HepG2 (cell line): ENCODE measurements around the gene MORN1. TPM values are rescaled to one million over a fixed set of nuclear protein-coding genes. Genes with fewer than 3 reads are reported as not detected.

Source experiments
- ATAC-seq: fragments of 200-7000 bp; cut with Tn5 transposase; 3 replicates; pipeline ENCODE4 v1.9.1; 2020; ENCODE audit warnings: mild to moderate bottlenecking, moderate library complexity
- BruUV-seq: library from RNA; stranded (reverse); fragments of 400-500 nt; replicated peaks from 2 replicates; lab custom pipeline; 2021; lab: Mats Ljungman, UMichigan
- CTCF ChIA-PET: fragments of 300-600 bp; formaldehyde crosslinking; extraction: SDS; loops from one replicate; lab custom pipeline; 2021; ENCODE audit warnings: low total read pairs, inconsistent platforms, low intra/inter-chr PET ratio; lab: Yijun Ruan, JAX
- POLR2A ChIA-PET: fragments of 350-600 bp; sonication (Branson Sonifier 250); formaldehyde crosslinking; loops from one replicate; lab custom pipeline; 2020; ENCODE audit warnings: antibody characterized with exemption, inconsistent platforms; lab: Yijun Ruan, JAX
- DNase-seq: peaks from one replicate; pipeline ENCODE4 v3.0.0-alpha.2; 2015; ENCODE audit warnings: low spot score
- FAIRE-seq: peaks from 3 replicates; lab custom pipeline; 2011; peaks lifted over from hg19 to GRCh38; lab: Jason Lieb, UNC
- H2AFZ ChIP-seq: one replicate; pipeline ENCODE4 v1.6.1; 2011; ENCODE audit warnings: low read length, inconsistent platforms
- H3K27ac ChIP-seq: fragments of 300-600 bp; 3 replicates; pipeline ENCODE4 v1.8.0; 2011; ENCODE audit warnings: mixed run types, mild to moderate bottlenecking, mixed read lengths, low read length, inconsistent platforms; ENCODE audit not compliant: insufficient read depth; ENCODE audit errors: extremely low read length
- H3K27me3 ChIP-seq, 2 experiments: fragments of 200-600 bp in 1 of 2; 2 replicates in 1 of 2; 3 replicates in 1 of 2; pipeline versions ENCODE4 v1.6.0 to v1.8.0; 2011; ENCODE audit warnings: low read length in 2 of 2, mild to moderate bottlenecking in 2 of 2, moderate library complexity in 2 of 2, inconsistent platforms in 1 of 2; ENCODE audit not compliant: insufficient read depth in 2 of 2, control insufficient read depth in 1 of 2
- H3K36me3 ChIP-seq, 2 experiments: fragments of 200-600 bp in 1 of 2; replicated peaks in 1 of 2; 2 replicates in 1 of 2; 3 replicates in 1 of 2; pipeline versions ENCODE4 v1.5.1 to v1.8.0; 2011; ENCODE audit warnings: low read length in 2 of 2, inconsistent platforms in 1 of 2; ENCODE audit not compliant: insufficient read depth in 2 of 2, control insufficient read depth in 1 of 2
- H3K4me1 ChIP-seq: 2 replicates; pipeline ENCODE4 v1.5.1; 2012; ENCODE audit warnings: low read length, inconsistent platforms; ENCODE audit not compliant: insufficient read depth
- H3K4me2 ChIP-seq: 2 replicates; pipeline ENCODE4 v1.6.0; 2011; ENCODE audit warnings: low read depth, low read length, inconsistent platforms
- H3K4me3 ChIP-seq, 3 experiments: fragments of 200-600 bp in 1 of 3; sonication (generic), shearing (Covaris generic) in 1 of 3; replicated peaks in 1 of 3; 2 replicates each; pipeline ENCODE4 v1.5.1; 2011 to 2016; ENCODE audit warnings: low read length in 3 of 3, inconsistent platforms in 2 of 3, low read depth in 2 of 3, mild to moderate bottlenecking in 2 of 3, control low read depth in 1 of 3, mixed read lengths in 1 of 3; ENCODE audit not compliant: insufficient read depth in 1 of 3
- H3K79me2 ChIP-seq: one replicate; pipeline ENCODE4 v1.6.1; 2011; ENCODE audit warnings: low read length, inconsistent platforms; ENCODE audit not compliant: insufficient read depth
- H3K9ac ChIP-seq: 2 replicates; pipeline ENCODE4 v1.6.0; 2011; ENCODE audit warnings: mild to moderate bottlenecking, low read depth, low read length, inconsistent platforms; ENCODE audit not compliant: insufficient read depth
- H3K9me3 ChIP-seq: 2 replicates; pipeline ENCODE4 v1.5.1; 2012; ENCODE audit warnings: mild to moderate bottlenecking, low read length
- H4K20me1 ChIP-seq: 2 replicates; pipeline ENCODE4 v1.6.0; 2011; ENCODE audit warnings: inconsistent platforms, mild to moderate bottlenecking, low read length, moderate library complexity; ENCODE audit not compliant: insufficient read depth
- ELF1 ChIP-seq: sonication (generic); formaldehyde crosslinking; IDR thresholded peaks from 2 replicates; pipeline ENCODE4 v1.4.0; 2020; ENCODE audit warnings: missing genetic modification reagents
- GTF2F1 ChIP-seq: fragments of 150-350 bp; IDR thresholded peaks from 2 replicates; pipeline ENCODE4 v1.6.1; 2014; ENCODE audit warnings: low read length
- HOXA3 ChIP-seq: sonication (generic); formaldehyde crosslinking; IDR thresholded peaks from 2 replicates; pipeline ENCODE4 v1.5.0; 2020; ENCODE audit warnings: missing genetic modification reagents
- NFATC3 ChIP-seq: sonication (generic); formaldehyde crosslinking; IDR thresholded peaks from 2 replicates; pipeline ENCODE4 v1.5.1; 2020; ENCODE audit warnings: mild to moderate bottlenecking, missing genetic modification reagents
- SPEN ChIP-seq: sonication (generic); formaldehyde crosslinking; IDR thresholded peaks from 2 replicates; pipeline ENCODE4 v1.5.1; 2020; ENCODE audit warnings: low read depth, mild to moderate bottlenecking, missing genetic modification reagents
- ZEB1 ChIP-seq: IDR thresholded peaks from 2 replicates; pipeline ENCODE4 v1.6.1; 2012; ENCODE audit warnings: mild to moderate bottlenecking, low read depth, inconsistent platforms; ENCODE audit not compliant: insufficient replicate concordance
- ZFP1 ChIP-seq: IDR thresholded peaks from 2 replicates; pipeline ENCODE4 v1.6.1; 2016
- ZNF557 ChIP-seq: sonication (generic); formaldehyde crosslinking; IDR thresholded peaks from 2 replicates; pipeline ENCODE4 v1.4.0; 2020; ENCODE audit warnings: missing genetic modification reagents
- ZNF607 ChIP-seq: sonication (generic); formaldehyde crosslinking; IDR thresholded peaks from 2 replicates; pipeline ENCODE4 v1.5.1; 2020; ENCODE audit warnings: missing genetic modification reagents, mild to moderate bottlenecking, borderline replicate concordance
- ZNF629 ChIP-seq: sonication (generic); formaldehyde crosslinking; conservative IDR thresholded peaks from 2 replicates; pipeline ENCODE4 v1.5.0; 2020; ENCODE audit warnings: missing genetic modification reagents
- WGBS: methylation state at CpG from one replicate; pipeline ENCODE4 v1.1.6; 2017; ENCODE audit warnings: low lambda C conversion rate; 5-methylcytosine and 5-hydroxymethylcytosine counted together
- in situ Hi-C: cut with HindIII; loops from 2 replicates; pipeline ENCODE4 v1.10.0; 2017; ENCODE audit warnings: low pct_unique_long_range_greater_than_20kb; ENCODE audit not compliant: extremely low pct_ligation_motif_present
- intact Hi-C: fragments of 100-400 bp; cut with micrococcal nuclease; formaldehyde crosslinking; loops from one replicate; pipeline ENCODE4 v1.10.0; 2022; ENCODE audit not compliant: unreplicated experiment
- polyA plus RNA-seq, 8 experiments: library from polyadenylated mRNA; depleted of rRNA in 3 of 8; stranded (reverse) in 7 of 8; unstranded in 1 of 8; fragments of >200 nt; fragmentation: Illumina TruSeq in 4 of 8; extraction: Trizol in 4 of 8; gene quantifications; 2 replicates each; pipeline versions ENCODE4 v1.2.1 to v1.2.3, GENCODE V29; 2011 to 2016; ENCODE audit warnings: low read depth in 4 of 8, missing spikeins in 1 of 8, mixed read lengths in 1 of 8; ENCODE audit not compliant: insufficient read depth in 1 of 8
- total RNA-seq, 5 experiments: library from RNA; depleted of rRNA; stranded (reverse); fragments of >200 nt; fragmentation: Illumina TruSeq; extraction: Trizol; gene quantifications; 2 replicates each; pipeline ENCODE4 v1.2.3, GENCODE V29; 2016; ENCODE audit warnings: low read depth in 1 of 5
- TF ChIP-seq, protein P1 (sequence below): sonication (generic); formaldehyde crosslinking; IDR thresholded peaks from 2 replicates; pipeline ENCODE4 v1.4.0; 2020; ENCODE audit warnings: missing genetic modification reagents
- TF ChIP-seq, protein P2 (sequence below): sonication (generic); formaldehyde crosslinking; IDR thresholded peaks from 2 replicates; pipeline ENCODE4 v1.8.1; 2023; ENCODE audit warnings: mild to moderate bottlenecking, moderate library complexity, missing genetic modification reagents
- TF ChIP-seq, protein P3 (sequence below), 2 experiments: fragments of 450-650 bp in 1 of 2; sonication (generic) in 1 of 2; formaldehyde crosslinking; IDR thresholded peaks; 2 replicates each; pipeline versions ENCODE4 v1.5.0 to v1.8.0; 2020 to 2022; ENCODE audit warnings: mild to moderate bottlenecking in 1 of 2, missing genetic modification reagents in 1 of 2
- TF ChIP-seq, protein P4 (sequence below): sonication (generic); formaldehyde crosslinking; IDR thresholded peaks from 2 replicates; pipeline ENCODE4 v1.5.1; 2020; ENCODE audit warnings: mild to moderate bottlenecking, missing genetic modification reagents

MORN1 gene
- total and polyA plus RNA-seq, 2 of the 13 experiments (the other 11 are each of a cell fraction or from before 2014, with no cell fraction given) = 3.1 to 6.5 TPM

DNA sequence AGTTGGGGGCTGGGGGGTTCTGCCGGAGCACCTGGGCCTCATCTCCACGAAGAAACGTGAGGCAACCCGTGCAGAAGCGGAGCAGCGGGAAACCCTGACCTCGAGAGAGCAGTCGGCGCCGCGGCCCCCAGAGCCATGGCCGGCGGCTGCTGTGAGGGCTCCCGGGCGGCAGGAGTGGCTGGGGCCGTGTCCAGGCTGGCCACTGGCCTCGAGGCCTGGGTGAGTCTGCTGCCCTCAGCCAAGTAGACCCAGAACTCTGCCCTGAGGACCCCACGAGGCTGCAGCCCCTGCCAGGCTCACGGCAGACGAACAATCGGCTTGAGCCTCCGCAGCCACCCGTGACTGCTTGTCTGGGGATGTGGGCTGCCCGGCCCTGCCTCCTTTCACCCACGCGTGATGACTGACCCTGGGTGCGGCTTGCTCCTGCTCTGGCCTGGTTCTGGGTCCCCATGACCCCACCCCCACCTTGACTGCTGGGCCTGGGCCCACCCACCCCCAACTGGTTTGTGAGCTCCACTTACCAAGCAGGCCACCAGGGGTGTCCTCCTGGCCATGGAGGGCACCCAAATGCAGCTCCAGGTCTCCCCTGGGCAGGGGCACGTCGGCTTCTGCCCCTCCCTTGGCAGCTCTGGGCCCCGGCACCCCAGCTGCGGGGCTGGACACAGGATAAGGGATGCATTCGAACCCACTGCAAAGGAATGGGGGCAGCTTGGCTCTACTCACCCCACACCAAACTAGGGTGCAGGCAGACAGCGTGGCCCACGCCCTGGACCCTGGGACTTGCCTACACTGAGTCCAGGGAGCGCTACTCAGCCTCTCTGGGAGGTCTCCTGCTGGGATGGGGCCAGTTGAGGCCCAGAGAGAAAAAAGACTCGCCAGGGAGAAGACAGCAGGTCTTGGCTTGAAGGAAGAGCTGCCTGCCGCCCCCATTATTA is 34.2 kb downstream of the MORN1 start:
- WGBS = 68% methylated on average over 4 of the region's 37 CpGs
- no peak overlapping the region for H3K27ac ChIP-seq
- no TSS peak for BruUV-seq
- no peak overlapping the region for H3K4me3 ChIP-seq
- CTCF ChIA-PET = no interaction called here
- DNase-seq = no peak
- no peaks in the 10 kb centered on the region for H4K20me1 ChIP-seq
- H3K4me1 ChIP-seq = no peaks in the 10 kb centered on the region
- no peak overlapping the region for H3K9ac ChIP-seq
- H3K79me2 ChIP-seq = no peaks in the 10 kb centered on the region
- no peaks in the 10 kb centered on the region for H3K36me3 ChIP-seq
- no peak for FAIRE-seq
- no peak overlapping the region for H2AFZ ChIP-seq
- H3K4me2 ChIP-seq = no peak overlapping the region
- no peak for ATAC-seq
- in situ Hi-C loops = no loop called here
- POLR2A ChIA-PET = no interaction called here
- intact Hi-C loops = no loop called here
- peaks cover 0 to 2% of the 10 kb centered on the region in 2 experiments; a peak in 2 of 5 replicates for H3K27me3 ChIP-seq
- H3K9me3 ChIP-seq = no peaks in the 10 kb centered on the region
- TF ChIP-seq ZEB1 (no peak), ZFP1 (CRISPR knock-in tag) (no peak), ZNF629 (CRISPR knock-in tag) (no peak), GTF2F1 (no peak), ELF1 (CRISPR knock-in tag) (no peak), HOXA3 (CRISPR knock-in tag) (no peak), SPEN (no peak), ZNF557 (CRISPR knock-in tag) (no peak), ZNF607 (no peak), NFATC3 (no peak)
- TF ChIP-seq, protein P1, sequence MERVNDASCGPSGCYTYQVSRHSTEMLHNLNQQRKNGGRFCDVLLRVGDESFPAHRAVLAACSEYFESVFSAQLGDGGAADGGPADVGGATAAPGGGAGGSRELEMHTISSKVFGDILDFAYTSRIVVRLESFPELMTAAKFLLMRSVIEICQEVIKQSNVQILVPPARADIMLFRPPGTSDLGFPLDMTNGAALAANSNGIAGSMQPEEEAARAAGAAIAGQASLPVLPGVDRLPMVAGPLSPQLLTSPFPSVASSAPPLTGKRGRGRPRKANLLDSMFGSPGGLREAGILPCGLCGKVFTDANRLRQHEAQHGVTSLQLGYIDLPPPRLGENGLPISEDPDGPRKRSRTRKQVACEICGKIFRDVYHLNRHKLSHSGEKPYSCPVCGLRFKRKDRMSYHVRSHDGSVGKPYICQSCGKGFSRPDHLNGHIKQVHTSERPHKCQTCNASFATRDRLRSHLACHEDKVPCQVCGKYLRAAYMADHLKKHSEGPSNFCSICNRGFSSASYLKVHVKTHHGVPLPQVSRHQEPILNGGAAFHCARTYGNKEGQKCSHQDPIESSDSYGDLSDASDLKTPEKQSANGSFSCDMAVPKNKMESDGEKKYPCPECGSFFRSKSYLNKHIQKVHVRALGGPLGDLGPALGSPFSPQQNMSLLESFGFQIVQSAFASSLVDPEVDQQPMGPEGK (CRISPR knock-in tag) = no peak
- TF ChIP-seq, protein P2, sequence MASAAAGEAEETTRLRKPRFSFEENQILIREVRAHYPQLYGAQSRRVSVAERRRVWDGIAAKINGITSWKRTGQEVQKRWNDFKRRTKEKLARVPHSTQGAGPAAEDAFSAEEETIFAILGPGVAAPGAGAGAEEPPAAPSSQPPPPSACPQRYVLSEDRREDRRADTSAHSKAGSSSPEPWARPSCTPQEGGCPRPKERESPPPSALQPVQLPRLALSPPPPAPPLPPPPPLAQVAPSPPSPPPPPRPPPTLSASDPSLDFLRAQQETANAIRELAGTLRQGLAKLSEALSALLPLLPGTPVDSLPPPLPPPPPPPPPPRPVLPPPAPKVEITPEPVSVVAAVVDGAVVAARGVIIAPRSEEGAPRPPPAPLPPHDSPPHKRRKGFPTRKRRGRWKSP (CRISPR knock-in tag) = no peak
- TF ChIP-seq, protein P3, sequence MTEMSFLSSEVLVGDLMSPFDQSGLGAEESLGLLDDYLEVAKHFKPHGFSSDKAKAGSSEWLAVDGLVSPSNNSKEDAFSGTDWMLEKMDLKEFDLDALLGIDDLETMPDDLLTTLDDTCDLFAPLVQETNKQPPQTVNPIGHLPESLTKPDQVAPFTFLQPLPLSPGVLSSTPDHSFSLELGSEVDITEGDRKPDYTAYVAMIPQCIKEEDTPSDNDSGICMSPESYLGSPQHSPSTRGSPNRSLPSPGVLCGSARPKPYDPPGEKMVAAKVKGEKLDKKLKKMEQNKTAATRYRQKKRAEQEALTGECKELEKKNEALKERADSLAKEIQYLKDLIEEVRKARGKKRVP (CRISPR knock-in tag; IDR thresholded peaks at IDR 0.05) = no peak
- TF ChIP-seq, protein P4, sequence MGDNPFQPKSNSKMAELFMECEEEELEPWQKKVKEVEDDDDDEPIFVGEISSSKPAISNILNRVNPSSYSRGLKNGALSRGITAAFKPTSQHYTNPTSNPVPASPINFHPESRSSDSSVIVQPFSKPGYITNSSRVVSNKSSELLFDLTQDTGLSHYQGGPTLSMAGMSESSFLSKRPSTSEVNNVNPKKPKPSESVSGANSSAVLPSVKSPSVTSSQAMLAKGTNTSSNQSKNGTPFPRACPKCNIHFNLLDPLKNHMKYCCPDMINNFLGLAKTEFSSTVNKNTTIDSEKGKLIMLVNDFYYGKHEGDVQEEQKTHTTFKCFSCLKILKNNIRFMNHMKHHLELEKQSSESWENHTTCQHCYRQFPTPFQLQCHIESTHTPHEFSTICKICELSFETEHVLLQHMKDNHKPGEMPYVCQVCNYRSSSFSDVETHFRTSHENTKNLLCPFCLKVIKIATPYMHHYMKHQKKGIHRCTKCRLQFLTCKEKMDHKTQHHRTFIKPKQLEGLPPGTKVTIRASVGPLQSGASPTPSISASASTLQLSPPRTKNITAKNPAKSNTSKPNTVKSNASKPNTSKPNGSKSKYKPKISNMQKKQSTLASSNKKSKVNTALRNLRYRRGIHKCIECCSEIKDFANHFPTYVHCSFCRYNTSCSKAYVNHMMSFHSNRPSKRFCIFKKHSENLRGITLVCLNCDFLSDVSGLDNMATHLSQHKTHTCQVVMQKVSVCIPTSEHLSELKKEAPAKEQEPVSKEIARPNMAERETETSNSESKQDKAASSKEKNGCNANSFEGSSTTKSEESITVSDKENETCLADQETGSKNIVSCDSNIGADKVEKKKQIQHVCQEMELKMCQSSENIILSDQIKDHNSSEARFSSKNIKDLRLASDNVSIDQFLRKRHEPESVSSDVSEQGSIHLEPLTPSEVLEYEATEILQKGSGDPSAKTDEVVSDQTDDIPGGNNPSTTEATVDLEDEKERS (CRISPR knock-in tag) = no peak
